Activated naive CD8-positive, alpha-beta T cell treated with anti-CD3 and anti-CD28 coated beads for 36 hours (primary cell): Measurements from ENCODE around the gene TRIM72. TPM values are rescaled to one million over a fixed set of nuclear protein-coding genes. Genes with fewer than 3 reads are reported as not detected.
"Not testable (repeated sequence)": the region's sequence is repeated elsewhere in the genome, so short reads cannot be mapped to it uniquely, and the experiment has no call there.

ENCODE experiments used
- DNase-seq: peaks from one replicate; pipeline ENCODE4 v3.0.0; 2021
- H3K27ac Mint-ChIP-seq: one replicate; pipeline ENCODE4 v1.8.0; 2022; ENCODE audit warnings: mild to moderate bottlenecking, moderate library complexity, mixed read lengths
- H3K27me3 Mint-ChIP-seq: one replicate; pipeline ENCODE4 v1.8.0; 2022; ENCODE audit warnings: mild to moderate bottlenecking, mixed read lengths
- H3K36me3 Mint-ChIP-seq: one replicate; pipeline ENCODE4 v1.8.0; 2021; ENCODE audit warnings: mild to moderate bottlenecking, mixed read lengths
- H3K4me1 Mint-ChIP-seq: one replicate; pipeline ENCODE4 v1.8.0; 2021; ENCODE audit warnings: mixed read lengths
- H3K4me3 Mint-ChIP-seq: one replicate; pipeline ENCODE4 v1.8.0; 2022; ENCODE audit warnings: mild to moderate bottlenecking, moderate library complexity, mixed read lengths
- H3K9me3 Mint-ChIP-seq: one replicate; pipeline ENCODE4 v1.8.0; 2022; ENCODE audit warnings: mixed read lengths
- total RNA-seq, 2 experiments: library from RNA; stranded (reverse); gene quantifications; one replicate each; pipeline ENCODE4 v1.2.3, GENCODE V29; 2021

TRIM72 gene
- total RNA-seq, 2 experiments from 2014 or later: not detected

DNA sequence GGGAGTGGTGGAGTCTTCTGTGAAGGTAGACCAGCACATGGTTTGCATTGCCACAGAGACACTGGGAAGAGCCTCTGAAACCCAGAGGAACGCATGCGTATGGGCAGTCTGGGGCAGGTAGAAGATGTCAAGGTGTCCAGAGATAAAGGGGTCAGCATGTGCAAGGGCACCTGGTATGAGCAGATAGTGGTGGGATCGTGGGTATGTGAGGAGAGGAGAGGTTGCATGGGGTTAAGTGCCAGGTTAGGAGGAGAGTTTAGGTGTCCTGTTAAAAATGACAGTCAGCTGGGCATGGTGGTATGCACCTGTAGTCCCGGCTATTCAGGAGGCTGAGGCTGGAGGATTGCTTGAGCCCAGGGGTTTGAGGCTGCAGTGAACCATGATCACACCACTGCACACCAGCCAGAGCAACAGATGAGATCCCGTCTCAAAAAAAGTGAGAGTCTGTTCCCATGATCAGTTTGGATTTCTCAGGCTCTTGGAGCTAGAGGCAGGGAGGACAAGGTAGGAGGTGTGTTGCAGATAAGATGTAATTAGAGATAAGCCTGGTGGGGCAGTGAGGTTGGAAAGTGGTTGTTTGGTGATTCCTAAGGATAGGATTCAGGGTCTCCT is 14.4 kb upstream of the TRIM72 start:
- DNase-seq: no peak
- Mint-ChIP-seq H3K27ac (peak overlapping the region; percentile 17), H3K4me1 (peaks cover 51% of the 10 kb centered on the region), H3K4me3 (no peak overlapping the region), H3K9me3 (no peaks in the 10 kb centered on the region), H3K36me3 (peaks cover 26% of the 10 kb centered on the region), H3K27me3 (no peaks in the 10 kb centered on the region)

DNA sequence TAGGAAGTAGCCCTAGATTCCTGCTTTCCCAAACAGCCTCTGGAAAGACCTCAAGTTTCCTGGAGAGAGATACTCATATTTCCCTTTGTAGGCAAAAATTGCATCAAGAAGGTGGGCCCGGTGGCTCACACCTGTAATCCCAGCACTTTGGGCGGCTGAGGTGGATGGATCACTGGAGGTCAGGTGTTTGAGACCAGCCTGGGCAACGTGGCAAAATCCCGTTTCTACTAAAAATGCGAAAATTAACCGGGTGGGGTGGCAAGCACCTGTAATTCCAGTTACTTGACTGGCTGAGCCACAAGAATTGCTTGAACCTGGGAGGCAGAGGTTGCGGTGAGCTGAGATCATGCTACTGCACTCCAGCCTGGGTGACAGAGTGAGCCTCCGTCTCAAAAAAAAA is 13.8 kb upstream of the TRIM72 start:
- not testable (repeated sequence) for DNase-seq, H3K9me3 Mint-ChIP-seq, H3K27ac Mint-ChIP-seq, H3K4me3 Mint-ChIP-seq, H3K27me3 Mint-ChIP-seq
- peaks cover 46% of the 10 kb centered on the region for H3K4me1 Mint-ChIP-seq
- peaks cover 21% of the 10 kb centered on the region for H3K36me3 Mint-ChIP-seq

DNA sequence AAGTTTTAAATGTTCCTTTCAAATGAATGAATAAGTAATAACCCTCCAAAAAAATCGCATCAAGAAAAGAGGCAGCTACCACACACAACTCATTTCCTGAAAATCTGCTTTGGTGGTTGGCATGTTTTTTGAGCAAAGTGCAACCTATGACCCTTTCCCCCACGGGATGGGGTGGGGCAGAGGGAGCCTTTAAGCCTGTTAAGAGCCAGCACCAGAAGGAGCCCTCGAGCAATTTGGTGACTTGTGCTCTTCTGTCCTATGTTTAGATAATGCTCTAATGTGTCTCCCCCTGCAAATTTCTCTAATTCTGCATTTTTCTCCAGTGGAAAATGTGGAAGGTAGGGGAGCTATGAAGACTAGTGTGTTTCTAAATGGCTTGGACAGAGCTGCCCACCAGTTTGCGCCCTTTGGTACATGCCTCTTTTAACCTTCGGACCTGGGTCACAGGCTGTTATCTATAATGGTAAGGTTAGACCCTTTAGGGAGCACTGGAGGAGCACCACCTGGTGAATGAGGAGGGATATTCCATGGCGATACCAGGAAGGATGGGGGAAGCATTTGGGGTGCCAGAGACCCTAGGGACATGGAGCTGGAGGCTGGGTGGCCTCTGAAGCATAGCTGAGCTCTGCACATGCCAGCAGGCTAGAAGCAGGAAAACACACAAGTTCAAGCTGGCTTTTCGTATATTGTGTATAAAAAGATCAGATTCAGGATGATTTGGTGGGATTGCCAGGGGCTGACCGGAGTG is 12.9 kb upstream of the TRIM72 start:
- peak overlapping the region; percentile 78 for H3K4me3 Mint-ChIP-seq
- no peaks in the 10 kb centered on the region for H3K27me3 Mint-ChIP-seq
- no peak for DNase-seq

DNA sequence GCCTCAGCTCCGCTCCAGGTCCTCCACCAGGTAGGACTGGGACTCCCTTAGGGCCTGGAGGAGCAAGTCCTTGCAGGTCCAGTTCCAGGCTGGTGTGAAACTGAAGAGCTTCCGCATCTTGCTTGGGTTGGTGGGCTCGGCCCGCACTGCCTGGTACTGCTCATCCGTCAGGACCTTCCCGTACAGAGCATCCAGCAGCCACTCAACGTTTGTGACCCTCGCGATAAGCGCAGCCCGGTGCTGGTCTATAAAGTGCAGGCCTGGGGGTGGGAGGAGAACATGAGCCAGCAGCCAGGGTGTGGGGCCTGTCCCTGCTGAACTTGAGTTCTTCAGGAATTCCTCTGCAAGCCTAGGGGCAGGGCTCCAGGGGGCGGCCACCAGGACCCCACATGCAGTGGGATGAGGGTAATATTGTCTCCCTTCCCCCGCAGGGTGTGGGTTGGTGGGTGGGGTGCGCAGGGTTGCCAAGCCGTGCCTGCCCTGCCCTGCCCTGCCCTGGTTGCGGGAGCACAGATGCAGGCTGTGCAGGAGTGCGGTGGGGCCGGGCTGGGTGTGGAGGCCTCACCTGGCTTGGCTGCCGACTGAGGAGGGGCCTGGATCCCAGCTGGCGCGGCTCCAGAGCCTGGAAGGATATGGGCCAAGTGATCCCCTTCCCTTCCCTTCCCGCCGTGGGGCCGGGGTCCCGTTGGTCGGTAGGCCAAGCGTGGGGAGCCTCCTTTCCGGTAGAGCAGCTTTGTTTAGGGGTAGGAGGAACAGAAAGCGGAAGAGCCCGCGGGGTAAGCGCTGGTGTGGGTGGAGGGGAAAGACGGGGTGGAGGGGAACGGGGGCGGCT is 12.1 kb upstream of the TRIM72 start:
- DNase-seq: no peak
- peak overlapping the region; percentile 78 for H3K4me3 Mint-ChIP-seq
- H3K9me3 Mint-ChIP-seq: no peaks in the 10 kb centered on the region
- H3K36me3 Mint-ChIP-seq: peaks cover 8% of the 10 kb centered on the region
- H3K27me3 Mint-ChIP-seq: no peaks in the 10 kb centered on the region
- H3K27ac Mint-ChIP-seq: peak overlapping the region; percentile 43
- peaks cover 40% of the 10 kb centered on the region for H3K4me1 Mint-ChIP-seq

More for the DNA sequence above, 12.9 kb upstream of the TRIM72 start:
- Mint-ChIP-seq H3K36me3 (peaks cover 13% of the 10 kb centered on the region), H3K27ac (peak overlapping the region; percentile 62), H3K4me1 (peaks cover 42% of the 10 kb centered on the region), H3K9me3 (no peaks in the 10 kb centered on the region)

DNA sequence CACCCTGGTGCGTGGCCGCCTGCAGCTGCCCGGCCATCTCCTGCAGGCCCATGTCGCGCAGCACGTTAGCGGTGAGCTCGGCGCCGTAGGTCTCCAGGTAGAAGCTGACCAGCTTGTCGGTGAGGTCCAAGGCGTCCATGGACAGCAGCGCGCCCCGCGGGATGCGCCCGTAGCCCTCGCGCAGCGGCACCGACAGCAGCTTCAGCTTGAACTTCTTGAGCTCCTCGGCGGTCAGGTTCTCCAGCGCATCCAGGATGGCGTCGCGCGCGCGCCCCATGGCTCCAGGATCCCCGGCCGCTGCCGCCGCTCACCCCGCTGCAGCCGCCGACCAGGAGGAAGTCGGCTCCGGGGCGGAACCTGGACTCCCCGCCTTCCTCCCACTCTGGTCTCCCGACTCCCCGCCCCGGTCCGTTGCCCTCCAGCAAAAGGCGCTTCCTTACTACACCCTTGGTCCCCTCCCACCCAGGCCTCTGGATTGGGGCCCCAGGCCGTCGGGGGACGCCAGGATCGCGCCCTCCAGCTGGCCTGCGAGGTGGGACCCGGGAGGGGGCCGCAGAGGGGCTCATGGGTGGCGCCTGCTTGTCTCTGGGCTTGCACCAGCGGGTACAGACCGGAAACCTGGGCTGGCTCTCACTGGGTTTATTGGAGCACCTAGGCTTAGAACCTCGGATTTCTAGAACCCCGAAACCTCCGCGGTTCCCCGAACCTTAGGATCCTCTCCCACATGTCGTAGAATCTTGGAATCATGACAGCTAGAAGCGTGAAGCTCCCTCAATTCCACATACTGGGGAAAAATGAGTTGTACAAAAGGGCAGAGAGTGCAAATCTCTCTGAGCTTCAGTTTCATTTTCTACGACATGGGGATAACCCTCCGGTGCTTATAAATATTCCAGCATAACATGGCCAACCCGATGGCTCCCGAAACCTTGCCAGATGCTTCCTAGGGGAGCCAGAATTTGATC is 11.2 kb upstream of the TRIM72 start, which contains the start of gene PYCARD:
TSS of gene PYCARD (minus strand) at position 347 of the 962 bp plus-strand sequence. CDS start at position 277, 70 bp downstream.
- Mint-ChIP-seq H3K27me3 (no peaks in the 10 kb centered on the region), H3K4me1 (peaks cover 39% of the 10 kb centered on the region), H3K27ac (peak within 1 kb of the TSS; percentile 43), H3K9me3 (no peaks in the 10 kb centered on the region), H3K4me3 (peak within 1 kb of the TSS; percentile 78), H3K36me3 (peaks cover 6% of the 10 kb centered on the region)
- peak; percentile 53 for DNase-seq

DNA sequence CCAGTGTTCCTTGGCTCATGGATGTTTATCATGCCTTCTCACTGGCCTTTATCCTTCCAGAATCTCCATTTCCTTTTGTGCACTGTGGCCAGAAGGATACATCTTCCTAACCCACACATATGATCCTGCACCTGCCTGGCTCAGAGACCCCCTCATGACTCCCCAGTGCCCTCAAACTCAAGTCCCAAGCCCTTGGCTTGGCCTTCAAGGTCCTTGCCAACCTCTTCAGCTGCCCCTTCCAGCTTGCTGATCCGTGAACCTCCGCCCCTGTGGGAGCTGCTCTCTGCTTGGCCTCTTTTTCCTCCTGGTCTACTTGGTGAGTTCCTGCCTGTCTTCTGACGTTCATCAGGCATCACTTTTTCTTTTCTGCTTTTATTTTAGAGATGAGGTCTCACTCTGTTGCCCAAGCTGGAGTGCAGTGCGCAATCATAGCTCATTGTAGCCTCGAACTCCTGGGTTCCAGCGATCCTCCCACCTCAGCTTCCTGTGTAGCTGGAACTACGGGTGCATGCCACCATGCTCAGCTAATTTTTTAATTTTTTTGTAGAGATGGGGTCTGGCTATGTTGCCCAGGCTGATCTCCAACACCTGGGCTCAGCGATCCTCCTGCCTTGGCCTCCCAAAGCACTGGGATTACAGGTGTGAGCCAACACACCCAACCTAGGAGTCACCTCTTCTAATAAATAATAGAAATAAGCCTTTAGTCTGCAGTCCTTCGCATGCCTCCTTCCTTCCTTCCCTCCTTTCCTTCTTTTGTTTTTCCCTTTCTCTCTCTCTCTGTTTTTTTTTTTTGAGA is 8.8 kb upstream of the TRIM72 start:
- H3K27me3 Mint-ChIP-seq: no peaks in the 10 kb centered on the region
- no peaks in the 10 kb centered on the region for H3K36me3 Mint-ChIP-seq
- H3K9me3 Mint-ChIP-seq: no peaks in the 10 kb centered on the region
- H3K27ac Mint-ChIP-seq: no peak overlapping the region
- H3K4me1 Mint-ChIP-seq: peaks cover 19% of the 10 kb centered on the region
- H3K4me3 Mint-ChIP-seq: no peak overlapping the region
- no peak for DNase-seq

DNA sequence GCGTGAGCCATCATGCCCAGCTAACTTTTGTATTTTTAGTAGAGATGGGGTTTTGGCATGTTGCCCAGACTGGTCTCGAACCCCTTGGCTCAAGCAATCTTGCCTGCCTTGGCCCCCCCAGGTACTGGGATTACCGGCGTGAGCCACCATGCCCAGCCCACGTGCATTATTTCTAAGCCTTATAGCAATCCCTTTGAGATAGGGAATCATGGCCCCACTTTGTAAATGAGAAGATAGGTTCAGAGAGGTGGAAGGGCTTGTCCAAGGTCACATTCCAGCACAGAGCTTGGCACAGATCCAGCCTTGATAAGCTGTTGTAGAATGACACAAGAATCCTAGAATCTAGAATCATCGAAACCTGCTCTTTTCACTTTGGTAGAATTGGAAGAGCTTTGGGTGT is 7.1 kb upstream of the TRIM72 start:
- Mint-ChIP-seq H3K9me3 (no peaks in the 10 kb centered on the region), H3K36me3 (no peaks in the 10 kb centered on the region), H3K27me3 (no peaks in the 10 kb centered on the region), H3K4me3 (no peak overlapping the region), H3K27ac (no peak overlapping the region), H3K4me1 (peaks cover 10% of the 10 kb centered on the region)
- DNase-seq: no peak

DNA sequence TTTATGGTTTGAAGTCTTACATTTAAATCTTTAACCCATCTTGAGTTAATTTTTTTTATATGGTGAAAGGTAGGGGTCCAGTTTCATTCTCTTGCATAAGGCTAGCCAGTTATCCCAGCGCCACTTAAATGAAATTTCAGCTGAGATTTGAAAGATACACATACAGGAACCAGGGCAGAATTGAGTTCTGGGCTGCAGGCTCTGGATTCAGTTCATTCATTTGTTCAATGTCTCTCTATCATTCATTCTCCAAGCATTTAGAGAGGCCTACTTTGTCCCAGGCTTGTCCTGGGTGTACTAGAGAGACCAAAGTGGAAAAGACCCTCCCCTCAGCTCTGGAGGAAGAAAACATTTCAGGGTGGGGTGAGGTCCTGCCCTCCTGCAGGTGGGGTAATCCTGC is 577 bp upstream of the TRIM72 start:
- peaks cover 17% of the 10 kb centered on the region for H3K4me1 Mint-ChIP-seq
- no peaks in the 10 kb centered on the region for H3K9me3 Mint-ChIP-seq
- no peaks in the 10 kb centered on the region for H3K36me3 Mint-ChIP-seq
- no peak for DNase-seq
- peaks cover 54% of the 10 kb centered on the region for H3K27me3 Mint-ChIP-seq
- H3K4me3 Mint-ChIP-seq: no peak overlapping the region
- H3K27ac Mint-ChIP-seq: no peak overlapping the region

DNA sequence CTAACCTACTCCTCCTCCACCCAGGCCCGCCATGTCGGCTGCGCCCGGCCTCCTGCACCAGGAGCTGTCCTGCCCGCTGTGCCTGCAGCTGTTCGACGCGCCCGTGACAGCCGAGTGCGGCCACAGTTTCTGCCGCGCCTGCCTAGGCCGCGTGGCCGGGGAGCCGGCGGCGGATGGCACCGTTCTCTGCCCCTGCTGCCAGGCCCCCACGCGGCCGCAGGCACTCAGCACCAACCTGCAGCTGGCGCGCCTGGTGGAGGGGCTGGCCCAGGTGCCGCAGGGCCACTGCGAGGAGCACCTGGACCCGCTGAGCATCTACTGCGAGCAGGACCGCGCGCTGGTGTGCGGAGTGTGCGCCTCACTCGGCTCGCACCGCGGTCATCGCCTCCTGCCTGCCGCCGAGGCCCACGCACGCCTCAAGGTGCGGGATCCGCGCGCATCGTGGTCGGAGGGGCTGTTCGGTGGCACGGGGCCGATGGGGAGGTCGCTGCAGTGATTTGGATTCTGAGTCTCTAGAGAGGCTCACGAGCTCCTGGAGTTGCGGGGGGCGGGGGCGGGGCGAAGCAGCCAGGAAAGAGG is 878 bp downstream of the TRIM72 start:
- peaks cover 64% of the 10 kb centered on the region for H3K27me3 Mint-ChIP-seq
- H3K27ac Mint-ChIP-seq: no peak overlapping the region
- H3K36me3 Mint-ChIP-seq: no peaks in the 10 kb centered on the region
- H3K4me1 Mint-ChIP-seq: peaks cover 17% of the 10 kb centered on the region
- no peaks in the 10 kb centered on the region for H3K9me3 Mint-ChIP-seq
- DNase-seq: no peak
- H3K4me3 Mint-ChIP-seq: peak overlapping the region; percentile 53

DNA sequence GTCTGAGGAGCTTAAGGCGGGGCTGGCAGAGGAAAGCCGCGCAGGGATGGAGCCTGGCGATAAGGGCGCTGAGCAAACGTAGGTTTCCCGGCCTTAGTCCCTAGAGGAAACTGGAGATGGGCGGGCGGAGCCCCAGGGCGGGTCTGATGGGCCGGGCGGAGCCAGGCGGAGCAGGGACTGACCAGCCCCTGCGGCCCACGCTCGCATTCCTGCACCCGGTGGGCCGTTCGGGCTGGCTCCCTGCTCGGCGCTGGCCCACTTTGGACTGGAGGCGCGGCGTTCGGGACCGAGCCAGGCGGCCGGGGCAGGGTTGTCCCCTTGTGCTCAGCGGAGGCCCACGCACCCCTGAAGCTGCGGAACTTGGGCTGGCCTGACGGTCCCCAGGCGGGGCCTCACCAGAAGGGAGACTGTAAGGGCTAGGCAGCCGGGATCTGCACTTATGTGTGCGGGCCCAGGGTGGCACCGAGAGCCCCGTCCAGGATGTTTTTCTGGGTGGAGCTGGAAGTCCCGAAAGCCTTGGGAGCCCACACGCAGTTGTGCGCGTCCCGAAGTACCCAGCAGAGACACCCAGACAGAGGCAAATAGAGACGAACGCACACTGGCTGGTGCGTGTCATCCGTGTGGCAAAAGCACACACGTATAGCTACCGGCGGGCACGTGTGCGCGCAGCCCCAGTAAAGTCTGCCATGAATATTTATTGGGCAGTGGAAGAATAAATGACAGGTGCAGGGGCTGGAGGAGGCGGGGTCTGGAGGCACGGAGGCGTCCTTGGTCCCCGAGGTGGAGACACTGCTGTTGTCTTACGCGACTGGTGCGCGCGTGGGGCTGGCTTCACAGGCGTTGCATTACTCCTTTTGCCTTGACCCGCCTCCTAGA is 1.6 kb downstream of the TRIM72 start:
- H3K27me3 Mint-ChIP-seq: peaks cover 64% of the 10 kb centered on the region

DNA sequence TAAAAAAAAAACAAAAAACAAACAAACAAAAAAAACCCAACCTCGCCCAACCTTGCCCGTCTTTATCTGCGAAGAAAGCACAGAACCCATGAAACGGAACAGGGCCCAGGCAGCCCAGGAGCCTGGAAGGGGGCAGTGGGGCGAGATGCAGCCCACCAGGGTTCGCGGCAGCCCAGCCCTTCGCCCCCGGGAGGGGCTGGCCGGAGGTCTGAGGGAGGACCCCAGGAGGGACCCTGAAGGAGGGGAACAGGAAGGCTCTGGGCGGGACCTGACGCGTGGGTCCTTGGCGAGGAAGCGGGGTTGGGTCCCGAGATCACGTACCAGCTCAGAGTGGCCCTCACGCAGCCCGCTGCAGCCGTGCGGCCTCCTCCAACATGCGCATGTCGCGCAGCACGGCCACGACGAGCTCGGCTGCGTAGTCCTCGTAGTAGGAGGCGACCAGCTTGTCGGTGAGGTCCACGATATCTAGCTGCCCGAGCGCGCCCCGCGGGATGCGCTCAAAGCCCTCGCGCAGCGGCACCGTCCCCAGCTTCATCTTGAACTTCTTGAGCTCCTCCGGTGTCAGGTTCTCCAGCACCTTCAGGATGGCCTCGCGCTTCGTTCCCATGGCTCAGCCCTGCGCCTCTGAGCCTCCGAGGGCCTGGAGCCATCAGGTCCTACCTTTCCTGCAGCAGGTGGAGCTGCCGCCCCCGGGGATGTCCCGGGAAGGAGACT is 2.7 kb downstream of the TRIM72 start, which contains the start of gene PYDC1:
TSS of gene PYDC1 (minus strand) at position 714 of the 714 bp plus-strand sequence. CDS start at position 607, 107 bp downstream.
- Mint-ChIP-seq H3K36me3 (no peaks in the 10 kb centered on the region), H3K27me3 (peaks cover 71% of the 10 kb centered on the region), H3K9me3 (no peaks in the 10 kb centered on the region), H3K4me1 (peaks cover 16% of the 10 kb centered on the region), H3K4me3 (peak within 1 kb of the TSS; percentile 55), H3K27ac (no peak within 1 kb of the TSS)
- DNase-seq: peak; percentile 22

More for the DNA sequence above, 1.6 kb downstream of the TRIM72 start:
- H3K9me3 Mint-ChIP-seq: no peaks in the 10 kb centered on the region
- DNase-seq: peak; percentile 31
- H3K4me3 Mint-ChIP-seq: peak overlapping the region; percentile 55
- peaks cover 17% of the 10 kb centered on the region for H3K4me1 Mint-ChIP-seq
- no peaks in the 10 kb centered on the region for H3K36me3 Mint-ChIP-seq
- no peak overlapping the region for H3K27ac Mint-ChIP-seq

DNA sequence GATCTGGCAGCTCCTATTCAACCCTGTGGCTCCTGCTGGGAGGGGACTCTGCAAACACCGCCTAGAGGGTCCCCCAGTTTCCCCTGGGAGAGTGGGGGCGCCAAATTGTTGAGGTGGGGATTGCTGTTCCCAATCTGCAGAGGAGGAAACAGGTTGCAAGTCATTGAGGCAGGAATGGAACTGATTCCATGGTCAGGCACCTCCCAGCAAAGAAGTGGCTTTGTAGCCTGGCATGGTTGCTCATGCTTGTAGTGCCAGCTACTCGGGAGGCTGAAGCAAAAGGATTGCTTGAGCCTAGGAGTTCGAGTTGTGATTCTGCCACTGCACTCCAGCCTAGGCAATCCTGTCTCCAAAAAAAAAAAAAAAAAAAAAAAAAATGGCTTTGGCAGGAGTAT is 3.2 kb downstream of the TRIM72 start:
- peaks cover 75% of the 10 kb centered on the region for H3K27me3 Mint-ChIP-seq
- H3K36me3 Mint-ChIP-seq: no peaks in the 10 kb centered on the region
- H3K27ac Mint-ChIP-seq: no peak overlapping the region
- DNase-seq: no peak
- peaks cover 14% of the 10 kb centered on the region for H3K4me1 Mint-ChIP-seq
- peak overlapping the region; percentile 55 for H3K4me3 Mint-ChIP-seq
- no peaks in the 10 kb centered on the region for H3K9me3 Mint-ChIP-seq
